H1 (cell line): Measurements from ENCODE around the gene BPIFB2. TPM values are rescaled to one million over a fixed set of nuclear protein-coding genes. Genes with fewer than 3 reads are reported as not detected.

ENCODE experiments used
- CTBP2 ChIP-seq: IDR thresholded peaks from 2 replicates; pipeline ENCODE4 v1.7.0; 2011; ENCODE audit warnings: borderline replicate concordance, mild to moderate bottlenecking, moderate library complexity, mixed read lengths, low read length; ENCODE audit not compliant: insufficient read depth, insufficient read length
- EGR1 ChIP-seq: IDR thresholded peaks from 2 replicates; pipeline ENCODE4 v1.6.1; 2011; ENCODE audit warnings: low read depth, low read length, borderline replicate concordance
- EP300 ChIP-seq, 2 experiments: IDR thresholded peaks; 1 replicate in 1 of 2; 2 replicates in 1 of 2; pipeline ENCODE4 v1.6.1; 2011 to 2012; ENCODE audit warnings: low read depth in 2 of 2, low read length in 2 of 2, mild to moderate bottlenecking in 2 of 2, borderline replicate concordance in 1 of 2, inconsistent platforms in 1 of 2, moderate library complexity in 1 of 2
- KDM5A ChIP-seq: fragments of 200-600 bp; IDR thresholded peaks from 2 replicates; pipeline ENCODE4 v1.7.1; 2012; ENCODE audit warnings: mild to moderate bottlenecking, low read length, inconsistent platforms, mixed read lengths
- RBBP5 ChIP-seq: IDR thresholded peaks from 2 replicates; pipeline ENCODE4 v1.7.1; 2012; ENCODE audit warnings: low read depth, mild to moderate bottlenecking, inconsistent platforms, low read length, moderate library complexity, borderline replicate concordance
- SIX5 ChIP-seq: IDR thresholded peaks from 2 replicates; pipeline ENCODE4 v1.6.1; 2011; ENCODE audit warnings: mild to moderate bottlenecking, low read depth, low read length
- SP1 ChIP-seq: IDR thresholded peaks from 2 replicates; pipeline ENCODE4 v1.6.1; 2011; ENCODE audit warnings: low read depth, low read length
- SRF ChIP-seq: IDR thresholded peaks from 2 replicates; pipeline ENCODE4 v1.6.1; 2011; ENCODE audit warnings: mild to moderate bottlenecking, low read depth, low read length, moderate library complexity
- TEAD4 ChIP-seq: IDR thresholded peaks from 2 replicates; pipeline ENCODE4 v1.6.1; 2012; ENCODE audit warnings: low read depth, low read length, inconsistent platforms, mixed read lengths
- polyA plus RNA-seq, 7 experiments: library from polyadenylated mRNA; depleted of rRNA in 3 of 7; stranded (reverse) in 5 of 7; unstranded in 2 of 7; fragments of >200 nt in 5 of 7; fragments of 200-250 nt in 2 of 7; gene quantifications; 1 replicate in 5 of 7; 2 replicates in 1 of 7; 4 replicates in 1 of 7; pipeline versions ENCODE4 v1.2.1 to v1.2.3, GENCODE V29; 2011 to 2013; ENCODE audit warnings: missing spikeins in 2 of 7, mixed read lengths in 2 of 7
- total RNA-seq: library from RNA; stranded (reverse); fragmentation: NEBNext Ultra II Directional; extraction: Animal tissue kit (Norgen Biotek cat#: 25700); gene quantifications from 2 replicates; pipeline ENCODE4 v1.2.1, GENCODE V29; 2021

BPIFB2 gene
- total and polyA plus RNA-seq, 2 of the 8 experiments (the other 6 are each of a cell fraction or from before 2014, with no cell fraction given) = not detected

DNA sequence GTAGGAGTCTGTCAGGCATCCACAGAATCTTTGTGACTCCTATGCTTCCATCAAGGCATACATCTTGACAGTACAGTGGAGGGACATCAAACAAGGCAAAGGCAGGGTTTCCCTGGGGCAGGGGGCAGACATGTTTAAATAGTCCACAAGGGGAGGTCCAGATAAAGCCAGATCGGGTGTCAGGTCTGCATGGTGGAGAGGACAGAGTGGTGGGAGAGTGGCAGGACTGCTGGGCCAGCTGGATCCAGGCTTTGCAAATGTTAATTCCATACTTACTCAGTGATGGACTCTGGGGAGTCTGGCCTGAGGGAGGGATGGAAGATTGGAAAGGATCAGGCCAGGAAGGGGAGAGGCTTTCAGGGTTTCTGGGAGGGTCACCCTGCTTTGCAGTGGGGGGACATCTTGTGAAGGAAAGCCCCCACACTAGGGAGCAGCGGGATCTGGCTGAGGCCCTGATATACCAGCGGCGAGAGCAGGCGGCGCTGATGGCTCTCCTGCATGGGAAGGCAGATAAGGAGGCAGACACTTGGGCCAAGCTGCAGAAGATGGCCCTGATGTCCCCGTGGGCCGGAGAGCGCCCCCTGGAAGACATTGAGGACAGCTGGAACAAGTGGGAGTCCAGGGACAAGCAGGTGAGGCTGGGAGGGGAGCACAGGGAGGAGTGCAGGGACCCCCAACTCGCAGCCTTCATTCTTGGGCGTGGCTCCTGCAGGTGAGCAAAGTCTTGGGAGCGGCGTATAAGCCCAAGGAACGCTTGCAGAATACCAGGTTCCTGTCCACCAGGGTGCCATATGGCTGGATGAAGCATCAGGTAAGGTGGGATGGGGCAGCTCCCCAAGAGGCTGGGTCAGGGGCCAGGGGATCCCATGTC, 47.9 kb upstream of the BPIFB2 start (continued):
- TF ChIP-seq EGR1 (no peak), SP1 (no peak), SIX5 (no peak), TEAD4 (no peak), EP300 (IDR thresholded peaks at IDR 0.05; ENCODE audit: borderline replicate concordance in 1 of 2, low read depth in 2 of 2, low read length in 2 of 2) (no peak), CTBP2 (no peak), RBBP5 (no peak), SRF (no peak), KDM5A (no peak)
